Ishikawa (cell line): ENCODE measurements around the gene SH3BP4.

Experiments
- RAD21 ChIP-seq: IDR thresholded peaks from 2 replicates; pipeline ENCODE4 v1.6.1; 2012; ENCODE audit warnings: low read depth
- YY1 ChIP-seq: IDR thresholded peaks from 2 replicates; pipeline ENCODE4 v1.6.1; 2012; ENCODE audit warnings: low read depth

DNA sequence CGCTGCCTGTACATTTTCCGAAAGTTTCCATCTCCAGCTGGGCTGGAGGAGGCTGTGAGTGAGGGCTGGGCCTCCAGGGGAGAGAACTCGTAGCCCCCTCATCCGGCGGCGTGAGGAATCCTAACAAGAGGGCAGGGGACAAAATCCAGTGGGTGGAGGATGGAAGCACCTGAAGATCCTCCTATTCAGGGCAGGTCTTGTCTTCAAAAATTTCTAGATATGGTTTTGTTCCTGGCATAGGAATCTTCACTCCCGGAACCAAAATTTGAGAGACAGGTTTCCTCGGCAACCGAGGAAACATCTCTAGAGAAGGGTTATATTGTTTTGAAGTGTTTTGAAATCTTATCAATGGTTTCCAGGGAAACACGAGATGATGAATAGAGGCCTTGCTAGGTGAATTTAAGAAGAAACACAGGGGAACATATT lies 136.7 kb downstream of the SH3BP4 start:
- TF ChIP-seq YY1 (no peak), RAD21 (no peak)
